ENCODE data around the gene PPCS. TPM values are rescaled to one million over a fixed set of nuclear protein-coding genes. Genes with fewer than 3 reads are reported as not detected.

The PPCS gene
- total and polyA plus RNA-seq, 2 of the 8 experiments (the other 6 are each of a cell fraction or from before 2014, with no cell fraction given) = 24.5 to 35.3 TPM

DNA sequence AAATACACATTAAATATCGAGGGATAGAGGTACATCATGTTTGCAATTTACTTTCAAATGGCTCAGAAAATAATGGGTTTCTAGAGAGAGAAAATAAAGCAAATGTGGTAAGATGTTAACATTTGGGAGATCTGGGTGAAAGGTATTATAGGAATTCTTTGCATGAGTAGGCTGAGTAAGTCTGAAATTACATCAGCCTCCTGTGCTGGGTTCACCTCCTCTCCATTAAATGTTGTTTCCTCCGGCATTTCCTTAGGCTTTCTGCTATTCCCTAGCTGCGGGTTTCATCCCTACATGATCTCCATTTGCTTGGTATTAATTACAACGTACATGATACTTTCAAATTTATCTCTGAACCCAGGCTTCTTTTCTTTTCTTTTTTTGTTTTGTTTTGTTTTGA is 32.1 kb upstream of the PPCS start:
- H3K79me1 ChIP-seq (ENCODE audit: low read depth, low read length) = no peaks in the 10 kb centered on the region
- no peak overlapping the region for H4K91ac ChIP-seq (replicated peaks; ENCODE audit: insufficient read length, low read length)
- H3K4me2 ChIP-seq (ENCODE audit: insufficient read depth in 1 of 2, low read depth in 2 of 2, low read length in 2 of 2) = no peak overlapping the region
- H3K56ac ChIP-seq (replicated peaks; ENCODE audit: insufficient read length, low read depth, low read length) = no peak overlapping the region
- H2BK20ac ChIP-seq (ENCODE audit: low read length) = no peak overlapping the region
- H3K27me3 ChIP-seq (replicated peaks in 1 of 4; ENCODE audit: control insufficient read depth in 3 of 4, extremely low read depth in 1 of 4, insufficient read depth in 3 of 4, low read length in 3 of 4) = no peaks in the 10 kb centered on the region
- no peak overlapping the region for H2BK12ac ChIP-seq (ENCODE audit: low read depth, low read length)
- H3K9ac ChIP-seq (replicated peaks in 1 of 4; ENCODE audit: extremely low read depth in 1 of 4, low read depth in 3 of 4, low read length in 3 of 4) = no peak overlapping the region
- no peak overlapping the region for H3K27ac ChIP-seq (ENCODE audit: low read depth, low read length)
- no peak overlapping the region for H2BK15ac ChIP-seq (ENCODE audit: low read length)
- H2AK5ac ChIP-seq (ENCODE audit: low read depth, low read length) = no peak overlapping the region
- DNase-seq (ENCODE audit: low read depth in 1 of 2, low spot score in 2 of 2) (no peak), FAIRE-seq (no peak)
- H4K5ac ChIP-seq (ENCODE audit: insufficient read length, low read depth, low read length) = no peak overlapping the region
- H3K4me1 ChIP-seq (replicated peaks in 1 of 4; ENCODE audit: control insufficient read depth in 3 of 4, insufficient read depth in 4 of 4, low read length in 3 of 4) = peaks cover 0 to 2% (median 0%) of the 10 kb centered on the region in 4 experiments; a peak in 1 of 7 replicates
- H3K23me2 ChIP-seq (ENCODE audit: low read depth, low read length) = no peaks in the 10 kb centered on the region
- no peak for TF ChIP-seq JUND (IDR thresholded peaks at IDR 0.05; ENCODE audit: low read length)
- TF ChIP-seq KDM5A (IDR thresholded peaks at IDR 0.05; ENCODE audit: low read length) = no peak
- TF ChIP-seq KDM1A (IDR thresholded peaks at IDR 0.05; ENCODE audit: borderline replicate concordance, low read length) = no peak
- TF ChIP-seq GTF2F1 (IDR thresholded peaks at IDR 0.05; ENCODE audit: borderline replicate concordance, low read depth, low read length) = no peak
- TF ChIP-seq SUZ12 (IDR thresholded peaks at IDR 0.05; ENCODE audit: low read length) = no peak
- TF ChIP-seq YY1 (IDR thresholded peaks at IDR 0.05; ENCODE audit: low read depth, low read length) = no peak
- no peak for TF ChIP-seq CBX5 (IDR thresholded peaks at IDR 0.05; ENCODE audit: low read depth, low read length)
- H2AFZ ChIP-seq (ENCODE audit: low read length) = no peak overlapping the region
- H3K18ac ChIP-seq (ENCODE audit: extremely low read depth, low read length) = no peak overlapping the region
- no peak overlapping the region for H3K23ac ChIP-seq (ENCODE audit: insufficient read length)
- H4K20me1 ChIP-seq (replicated peaks in 1 of 2; ENCODE audit: control insufficient read depth in 1 of 2, insufficient read depth in 2 of 2, low read length in 2 of 2) = no peaks in the 10 kb centered on the region
- no peak overlapping the region for H3K4me3 ChIP-seq (ENCODE audit: extremely low read depth in 1 of 4, insufficient read depth in 2 of 4, low read depth in 3 of 4, low read length in 4 of 4)
- 87% methylated on average over 4 of the region's 4 CpGs; no CpG with 5 or more reads in 1 of the 2 experiments for WGBS, 2 experiments (ENCODE audit: extremely low coverage in 1 of 2, insufficient coverage in 1 of 2, insufficient read length in 1 of 2, insufficient replicate concordance in 2 of 2, low coverage in 1 of 2, low lambda C conversion rate in 2 of 2, missing lambda C conversion rate in 1 of 2)
- H3K4ac ChIP-seq (replicated peaks; ENCODE audit: insufficient read length, low read depth, low read length) = no peak overlapping the region
- CTCF ChIA-PET (ENCODE audit: partially characterized antibody) = interaction anchor here (0.5 kb wide), 1 partner anchor 59 kb away, joined by 3 read pairs; no protein-coding TSS in a partner anchor
- H3K36me3 ChIP-seq (ENCODE audit: control insufficient read depth in 2 of 4, insufficient read depth in 4 of 4, low read length in 3 of 4) = no peaks in the 10 kb centered on the region
- H2BK120ac ChIP-seq (replicated peaks; ENCODE audit: low read depth, low read length) = no peak overlapping the region
- H3K79me2 ChIP-seq (ENCODE audit: control insufficient read depth in 1 of 2, insufficient read depth in 2 of 2, low read length in 2 of 2) = no peaks in the 10 kb centered on the region
- H3K14ac ChIP-seq (ENCODE audit: insufficient read length) = no peak overlapping the region
- POLR2A ChIA-PET (ENCODE audit: partially characterized antibody) = no interaction called here
- no peak overlapping the region for H4K8ac ChIP-seq (ENCODE audit: extremely low read depth, insufficient read depth, low read length)
- H3K9me3 ChIP-seq (ENCODE audit: insufficient read depth in 2 of 2, low read depth in 1 of 2, low read length in 1 of 2) = no peaks in the 10 kb centered on the region
- H2BK5ac ChIP-seq (ENCODE audit: low read depth, low read length) = no peak overlapping the region
